Peyer's patch (tissue), 4 donors: ENCODE results near the gene IGF2BP2. TPM values are rescaled to one million over a fixed set of nuclear protein-coding genes. Genes with fewer than 3 reads are reported as not detected.

Experiments used
- DNase-seq, 3 donors: peaks; one replicate each; pipeline ENCODE4 v3.0.0-alpha.2; 2017 to 2019
- H3K27ac ChIP-seq, 4 donors: fragments of 200-600 bp; sonication (generic); one replicate each; pipeline ENCODE4 v1.5.1; 2016 to 2019
- H3K27me3 ChIP-seq, 2 donors: fragments of 200-600 bp; sonication (generic); one replicate each; pipeline ENCODE4 v1.5.1; 2019
- H3K36me3 ChIP-seq, 3 donors: fragments of 200-600 bp; sonication (generic); one replicate each; pipeline ENCODE4 v1.5.1; 2016 to 2019
- H3K4me1 ChIP-seq, 4 donors: fragments of 200-600 bp; sonication (generic); one replicate each; pipeline ENCODE4 v1.5.1; 2016 to 2019
- H3K4me3 ChIP-seq, 4 donors: fragments of 200-600 bp; sonication (generic); 1 replicate in 3 of 4; 2 replicates in 1 of 4; pipeline ENCODE4 v1.5.1; 2016 to 2019; ENCODE audit warnings: mild to moderate bottlenecking in 1 of 4
- H3K9me3 ChIP-seq, 4 donors: fragments of 200-600 bp; sonication (generic); one replicate each; pipeline ENCODE4 v1.5.1; 2016 to 2019; ENCODE audit warnings: mild to moderate bottlenecking in 1 of 4
- CTCF ChIP-seq, 6 experiments: fragments of 450-650 bp in 4 of 6; fragments of 200-600 bp in 2 of 6; sonication (generic) in 1 of 6; IDR thresholded peaks; one replicate each; pipeline ENCODE4 v1.5.1; 2017 to 2019; ENCODE audit warnings: antibody characterized with exemption in 6 of 6, mild to moderate bottlenecking in 3 of 6, moderate library complexity in 1 of 6
- POLR2A ChIP-seq, 2 donors: fragments of 450-650 bp; IDR thresholded peaks; one replicate each; pipeline ENCODE4 v1.5.1; 2017; ENCODE audit warnings: antibody characterized with exemption in 2 of 2, mild to moderate bottlenecking in 2 of 2, moderate library complexity in 2 of 2
- total RNA-seq, 4 donors: library from RNA; depleted of rRNA; stranded (reverse); fragments of >200 nt; gene quantifications; one replicate each; pipeline ENCODE4 v1.1.0, GENCODE V29; 2016

Gene IGF2BP2
- total RNA-seq, 4 donors from 2014 or later = 61.9 to 116 (median 99.8) TPM

GRCh38 chr3:185796431-185797107 lies 28.3 kb downstream of the IGF2BP2 start:
- Histone ChIP-seq H3K27ac (peak overlapping the region in 1 of 4 donors; percentile 63), H3K36me3 (no peaks in the 10 kb centered on the region), H3K4me1 (peaks cover 0 to 11% (median 2%) of the 10 kb centered on the region in 4 donors), H3K27me3 (no peaks in the 10 kb centered on the region), H3K4me3 (no peak overlapping the region), H3K9me3 (no peaks in the 10 kb centered on the region)
- DNase-seq = no peak
- TF ChIP-seq CTCF (IDR thresholded peaks at IDR 0.05) = no peak
- no peak for TF ChIP-seq POLR2A (IDR thresholded peaks at IDR 0.05)

- Histone ChIP-seq H3K27ac (no peak overlapping the region), H3K4me1 (peaks cover 0 to 11% (median 2%) of the 10 kb centered on the region in 4 donors), H3K27me3 (no peaks in the 10 kb centered on the region), H3K4me3 (no peak overlapping the region), H3K36me3 (no peaks in the 10 kb centered on the region), H3K9me3 (no peaks in the 10 kb centered on the region)
- no peak for DNase-seq
- no peak for TF ChIP-seq CTCF (IDR thresholded peaks at IDR 0.05)
- TF ChIP-seq POLR2A (IDR thresholded peaks at IDR 0.05) = no peak
Observed at GRCh38 chr3:185793381-185793780, 31.5 kb downstream of the IGF2BP2 start.

GRCh38 chr3:185792955-185793354 lies 31.9 kb downstream of the IGF2BP2 start:
- no peak overlapping the region for H3K4me3 ChIP-seq
- H3K4me1 ChIP-seq = peaks cover 0 to 11% (median 2%) of the 10 kb centered on the region in 4 donors
- no peak for DNase-seq
- no peaks in the 10 kb centered on the region for H3K36me3 ChIP-seq
- no peaks in the 10 kb centered on the region for H3K9me3 ChIP-seq
- no peak overlapping the region for H3K27ac ChIP-seq
- TF ChIP-seq POLR2A (IDR thresholded peaks at IDR 0.05) (no peak), CTCF (IDR thresholded peaks at IDR 0.05) (no peak)
- no peaks in the 10 kb centered on the region for H3K27me3 ChIP-seq

- Histone ChIP-seq H3K36me3 (no peaks in the 10 kb centered on the region), H3K4me1 (peaks cover 0 to 1% (median 0%) of the 10 kb centered on the region in 4 donors), H3K27ac (no peak overlapping the region), H3K4me3 (no peak overlapping the region), H3K27me3 (no peaks in the 10 kb centered on the region), H3K9me3 (no peaks in the 10 kb centered on the region)
- TF ChIP-seq CTCF (IDR thresholded peaks at IDR 0.05) (no peak), POLR2A (IDR thresholded peaks at IDR 0.05) (no peak)
- DNase-seq = no peak
Observed at GRCh38 chr3:185789891-185790830, 34.7 kb downstream of the IGF2BP2 start.

- no peak for DNase-seq
- H3K36me3 ChIP-seq = no peaks in the 10 kb centered on the region
- no peaks in the 10 kb centered on the region for H3K9me3 ChIP-seq
- no peak overlapping the region for H3K27ac ChIP-seq
- H3K4me3 ChIP-seq = no peak overlapping the region
- H3K27me3 ChIP-seq = no peaks in the 10 kb centered on the region
- no peaks in the 10 kb centered on the region for H3K4me1 ChIP-seq
- no peak for TF ChIP-seq CTCF (IDR thresholded peaks at IDR 0.05)
- TF ChIP-seq POLR2A (IDR thresholded peaks at IDR 0.05) = no peak
Observed at GRCh38 chr3:185789134-185789533, 35.7 kb downstream of the IGF2BP2 start.
